Spinal cord (tissue), 10 donors: Measurements from ENCODE around the gene HSPB9. TPM values are rescaled to one million over a fixed set of nuclear protein-coding genes. Genes with fewer than 3 reads are reported as not detected.
A peak's percentile ranks its signal among the peaks of the same experiment; 100 is the strongest.

ENCODE experiments used
- DNase-seq, 6 donors: peaks; one replicate each; pipeline versions ENCODE4 v3.0.0 to v3.0.0-alpha.2; 2013 to 2015; ENCODE audit warnings: low spot score in 6 of 6, low read depth in 4 of 6
- H3K27ac ChIP-seq: one replicate; pipeline ENCODE4 v1.5.1; 2013; ENCODE audit warnings: low read depth, low read length, control low read depth
- H3K27me3 ChIP-seq: one replicate; pipeline ENCODE4 v1.6.1; 2013; ENCODE audit warnings: low read length; ENCODE audit not compliant: control insufficient read depth, insufficient read depth
- H3K36me3 ChIP-seq: one replicate; pipeline ENCODE4 v1.6.1; 2013; ENCODE audit warnings: low read length; ENCODE audit not compliant: control insufficient read depth, insufficient read depth
- H3K4me1 ChIP-seq: one replicate; pipeline ENCODE4 v1.6.1; 2013; ENCODE audit warnings: low read length; ENCODE audit not compliant: control insufficient read depth, insufficient read depth
- H3K4me3 ChIP-seq: one replicate; pipeline ENCODE4 v1.5.1; 2013; ENCODE audit warnings: low read depth, low read length, control low read depth
- H3K9me3 ChIP-seq: one replicate; pipeline ENCODE4 v1.6.1; 2013; ENCODE audit warnings: low read length; ENCODE audit not compliant: control insufficient read depth, insufficient read depth
- WGBS: methylation state at CpG from one replicate; pipeline ENCODE4 v1.1.5; 2013; ENCODE audit warnings: missing lambda C conversion rate; ENCODE audit not compliant: insufficient coverage; 5-methylcytosine and 5-hydroxymethylcytosine counted together
- polyA plus RNA-seq, 2 donors: library from polyadenylated mRNA; unstranded; fragments of 120-200 nt; gene quantifications; one replicate each; pipeline ENCODE4 v1.2.1, GENCODE V29; 2013; ENCODE audit not compliant: insufficient read length in 2 of 2
- total RNA-seq, 2 donors: library from RNA; depleted of rRNA in 1 of 2; stranded (reverse); fragments of 120-200 nt in 1 of 2; fragments of >200 nt in 1 of 2; gene quantifications; one replicate each; pipeline versions ENCODE4 v1.2.3 to v1.2.4, GENCODE V29; 2013 to 2014
- donor health status: healthy.

The HSPB9 gene
- total and polyA plus RNA-seq, 4 donors, result 0.10 to 0.51 (median 0.21) TPM

DNA sequence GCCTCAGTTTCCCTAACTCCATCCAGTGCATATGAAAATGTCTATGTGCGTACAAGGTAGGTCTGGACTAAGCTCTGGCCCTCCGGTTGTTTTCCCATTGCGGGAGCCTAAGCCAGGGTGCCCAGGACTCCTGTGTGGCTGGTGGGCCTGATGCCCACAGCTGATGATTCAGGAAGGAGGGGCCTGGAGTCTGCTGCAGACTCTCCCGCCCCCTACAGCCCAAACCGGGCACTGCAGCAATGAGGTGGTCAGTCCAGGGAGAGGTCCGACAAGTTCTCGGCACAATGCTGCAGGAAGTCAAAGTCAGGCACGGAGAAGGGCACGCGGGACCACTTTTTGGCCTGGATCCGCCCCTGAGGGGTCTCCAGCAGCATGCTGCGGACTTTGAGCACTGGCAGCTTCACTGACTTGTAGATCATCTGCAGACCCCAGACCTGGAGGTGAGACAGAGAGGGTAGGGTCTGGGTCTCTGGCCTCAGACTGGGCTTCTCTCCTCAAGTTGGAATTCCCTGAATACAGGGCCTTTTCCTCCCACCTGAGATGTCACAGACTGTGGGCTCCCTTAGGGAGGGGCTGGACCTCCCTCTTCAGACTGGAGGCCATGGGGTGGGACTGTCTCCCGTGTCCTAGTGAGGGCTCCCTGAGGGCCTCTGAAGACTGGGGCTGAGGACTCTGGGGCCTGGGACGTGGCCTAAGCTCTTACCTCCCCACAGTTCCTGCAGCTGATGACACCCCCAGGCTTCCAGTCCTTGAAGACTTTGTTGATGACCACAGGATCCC is 20.9 kb upstream of the HSPB9 start:
- Histone ChIP-seq H3K4me1 (peaks cover 17% of the 10 kb centered on the region), H3K4me3 (no peak overlapping the region), H3K27me3 (peaks cover 23% of the 10 kb centered on the region), H3K27ac (no peak overlapping the region), H3K36me3 (peaks cover 7% of the 10 kb centered on the region), H3K9me3 (no peaks in the 10 kb centered on the region)
- WGBS, result 18% methylated on average over 13 of the region's 14 CpGs
- DNase-seq, result peak in 2 of 6 donors; percentile 66 to 74

DNA sequence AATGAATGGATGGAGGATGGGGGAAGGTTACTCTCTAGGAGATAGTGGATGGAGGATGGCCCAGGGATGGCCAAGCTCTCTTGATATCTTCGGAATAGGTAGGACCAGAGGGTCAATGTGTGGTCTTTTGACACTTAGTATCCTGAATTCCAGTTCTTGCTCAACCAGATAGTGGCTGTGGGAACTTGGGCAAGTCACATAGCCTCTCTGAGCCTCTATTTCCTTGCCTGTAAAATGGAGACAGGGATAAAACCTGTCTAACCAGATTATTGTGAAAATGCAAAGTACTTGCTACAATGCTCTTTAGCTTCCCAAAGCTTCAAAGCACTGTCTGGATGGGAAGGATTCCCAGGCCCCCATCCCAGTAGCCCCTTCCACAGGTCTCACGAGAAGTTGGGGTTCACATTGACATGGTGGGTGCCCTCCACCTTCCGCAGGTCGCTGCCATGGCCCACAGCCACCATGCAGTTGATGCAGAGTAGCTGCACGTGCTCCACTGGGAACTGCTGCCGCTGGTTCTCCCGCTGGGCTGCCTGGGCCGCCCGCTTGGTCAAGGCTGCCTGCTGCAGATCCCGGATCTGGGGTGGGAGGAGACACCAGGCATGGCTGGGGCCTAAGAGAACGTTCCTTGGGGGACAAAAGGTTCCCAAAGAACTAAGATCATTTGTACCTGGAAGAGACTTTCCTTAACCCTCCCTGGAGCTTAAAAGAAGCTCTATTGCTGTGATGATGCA is 19.2 kb upstream of the HSPB9 start:
- no peak for DNase-seq
- H3K4me1 ChIP-seq, result peaks cover 16% of the 10 kb centered on the region
- WGBS, result 88% methylated on average over 8 of the region's 11 CpGs
- H3K27me3 ChIP-seq, result peaks cover 9% of the 10 kb centered on the region
- no peak overlapping the region for H3K4me3 ChIP-seq
- H3K9me3 ChIP-seq, result no peaks in the 10 kb centered on the region
- peaks cover 7% of the 10 kb centered on the region for H3K36me3 ChIP-seq
- no peak overlapping the region for H3K27ac ChIP-seq

DNA sequence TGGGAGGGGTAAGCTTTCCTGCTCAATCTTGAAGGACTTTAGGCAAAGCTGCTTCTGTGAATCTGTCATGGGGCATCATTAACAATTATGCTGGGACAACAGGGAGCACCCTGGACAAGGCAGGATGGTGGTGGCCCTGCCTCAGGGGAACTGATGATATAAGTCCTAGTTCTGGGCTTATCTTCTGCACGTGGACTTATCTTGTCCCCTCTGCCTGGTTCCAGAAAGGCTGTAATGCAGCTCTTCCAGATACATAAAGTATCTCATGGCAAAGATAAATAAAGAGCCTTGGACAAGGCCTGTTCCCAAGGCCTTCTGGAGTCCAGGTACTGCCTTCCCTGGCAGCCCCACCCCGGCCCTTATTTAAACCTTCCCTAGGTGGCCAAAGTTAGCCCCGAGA is 18.3 kb upstream of the HSPB9 start:
- Histone ChIP-seq H3K4me3 (no peak overlapping the region), H3K36me3 (peaks cover 7% of the 10 kb centered on the region), H3K4me1 (peaks cover 16% of the 10 kb centered on the region), H3K27ac (no peak overlapping the region), H3K27me3 (peaks cover 2% of the 10 kb centered on the region), H3K9me3 (no peaks in the 10 kb centered on the region)
- WGBS, result 100% methylated on average over 2 of the region's 3 CpGs
- no peak for DNase-seq

DNA sequence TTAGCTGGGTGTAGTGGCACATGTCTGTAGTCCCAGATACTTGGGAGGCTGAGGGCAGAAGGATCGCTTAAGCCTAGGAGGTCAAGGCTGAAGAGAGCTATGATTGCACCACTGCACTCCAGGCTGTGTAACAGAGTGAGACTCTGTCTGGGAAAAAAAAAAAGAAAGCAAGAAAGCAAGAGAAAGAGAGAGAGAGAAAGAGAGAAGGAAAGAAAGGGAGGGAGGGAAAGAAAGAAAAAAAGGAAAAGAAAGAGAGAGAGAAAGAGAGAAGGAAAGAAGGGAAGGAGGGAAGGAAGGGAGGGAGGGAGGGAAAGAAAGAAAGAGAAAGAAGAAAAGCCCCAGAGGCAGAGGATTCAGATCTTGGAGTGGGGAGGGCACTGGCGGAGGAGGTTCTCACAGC is 16.6 kb upstream of the HSPB9 start:
- WGBS, result 89% methylated on average over 1 of the region's 2 CpGs
- peaks cover 2% of the 10 kb centered on the region for H3K27me3 ChIP-seq
- H3K4me3 ChIP-seq, result no peak overlapping the region
- no peak for DNase-seq
- peaks cover 16% of the 10 kb centered on the region for H3K4me1 ChIP-seq
- peaks cover 7% of the 10 kb centered on the region for H3K36me3 ChIP-seq
- H3K27ac ChIP-seq, result no peak overlapping the region
- H3K9me3 ChIP-seq, result no peaks in the 10 kb centered on the region

DNA sequence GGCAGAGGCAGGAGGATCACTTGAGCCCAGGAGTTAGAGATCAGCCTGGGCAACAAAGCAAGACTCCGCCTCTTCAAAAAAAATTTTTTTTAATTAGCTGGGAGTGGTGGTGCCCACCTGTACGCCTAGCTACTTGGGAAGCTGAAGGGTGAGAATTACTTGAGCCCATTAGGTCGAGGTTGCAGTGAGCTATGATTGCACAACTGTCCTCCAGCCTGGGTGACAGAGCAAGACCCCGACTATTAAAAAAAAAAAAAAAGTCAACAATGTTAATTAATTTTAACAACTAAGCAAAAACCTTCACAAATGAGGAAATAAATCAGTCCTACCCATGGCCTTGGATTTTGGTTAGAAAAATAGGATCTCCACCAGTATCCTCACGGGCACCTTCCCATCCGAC is 15.5 kb upstream of the HSPB9 start:
- no peak overlapping the region for H3K27ac ChIP-seq
- H3K36me3 ChIP-seq, result peaks cover 7% of the 10 kb centered on the region
- no peak for DNase-seq
- H3K4me1 ChIP-seq, result peaks cover 17% of the 10 kb centered on the region
- no peaks in the 10 kb centered on the region for H3K9me3 ChIP-seq
- 0% methylated on average over 2 of the region's 6 CpGs for WGBS
- peak overlapping the region; percentile 27 for H3K4me3 ChIP-seq
- peaks cover 2% of the 10 kb centered on the region for H3K27me3 ChIP-seq

DNA sequence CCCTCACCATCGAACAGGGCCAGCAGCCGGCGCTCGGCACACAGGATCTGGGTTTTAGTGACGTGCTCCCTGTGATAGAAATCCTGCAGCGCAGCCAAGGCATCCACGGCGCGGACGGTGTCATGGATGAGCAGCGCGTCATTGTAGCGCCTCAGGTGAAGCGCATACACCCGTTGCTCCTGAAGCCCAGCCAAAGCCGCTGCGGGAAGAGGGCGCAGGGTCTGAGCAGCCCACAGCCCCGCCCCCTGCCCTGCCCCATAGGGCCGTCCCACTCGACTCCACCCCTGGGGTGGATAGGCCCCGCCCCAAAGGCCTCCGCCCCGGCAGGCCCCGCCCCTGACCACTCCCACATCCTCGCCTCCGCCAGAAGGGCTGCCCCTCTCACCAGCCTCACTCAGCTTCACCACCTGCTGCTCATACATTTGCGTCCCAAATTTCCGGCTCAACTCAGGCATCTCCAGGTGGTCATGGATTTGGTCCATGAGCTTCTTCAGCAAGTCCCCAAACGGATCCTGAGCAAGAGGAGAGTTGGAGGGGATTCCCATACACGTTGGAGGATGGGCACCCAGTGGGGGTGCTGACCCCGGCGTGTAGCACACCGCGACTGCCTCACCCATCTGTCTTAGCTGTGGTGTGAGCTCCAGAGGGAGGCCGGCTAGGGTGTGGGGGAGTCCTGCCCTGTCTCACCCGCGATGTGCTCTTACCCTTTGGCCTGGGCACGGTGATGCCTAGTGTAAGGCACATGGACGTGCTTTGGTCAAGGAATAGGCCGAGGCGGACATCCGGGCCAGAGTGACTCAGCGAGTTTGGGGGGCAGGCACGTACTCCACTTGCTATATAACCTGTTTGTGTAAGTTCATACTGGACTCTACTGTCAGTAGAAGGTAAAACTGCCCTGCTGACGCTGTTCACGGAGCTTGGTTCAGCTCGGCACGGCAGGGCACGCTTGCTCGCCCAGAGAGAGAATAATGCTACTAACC is 14.7 kb upstream of the HSPB9 start:
- Histone ChIP-seq H3K4me1 (peaks cover 24% of the 10 kb centered on the region), H3K27ac (no peak overlapping the region), H3K27me3 (peaks cover 2% of the 10 kb centered on the region), H3K4me3 (peak overlapping the region; percentile 27), H3K9me3 (no peaks in the 10 kb centered on the region), H3K36me3 (peaks cover 10% of the 10 kb centered on the region)
- DNase-seq, result peak in 4 of 6 donors; percentile 38 to 91 (median 72)
- WGBS, result 24% methylated on average over 51 of the region's 51 CpGs

DNA sequence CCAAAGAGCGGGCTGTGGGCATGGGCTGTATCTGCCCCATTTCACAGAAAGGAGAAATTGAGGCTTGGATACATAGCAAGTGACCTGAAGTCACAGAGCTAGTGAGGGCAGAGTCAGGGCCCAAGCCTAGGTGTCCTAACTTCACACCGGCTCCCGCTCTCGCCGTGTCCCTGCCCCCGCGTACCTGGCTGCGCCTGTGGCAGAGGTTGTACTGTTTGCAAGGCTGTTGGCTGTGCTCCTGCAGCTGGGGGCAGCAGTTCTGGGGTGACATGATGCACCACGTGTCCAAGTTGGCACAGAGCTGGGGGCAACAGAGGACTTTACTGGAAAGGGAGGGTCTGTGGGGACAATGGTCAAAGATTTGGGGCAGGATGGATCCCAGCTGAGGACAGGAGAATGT is 13.5 kb upstream of the HSPB9 start:
- peaks cover 26% of the 10 kb centered on the region for H3K4me1 ChIP-seq
- WGBS, result 92% methylated on average over 9 of the region's 9 CpGs
- H3K27ac ChIP-seq, result no peak overlapping the region
- DNase-seq, result no peak
- no peak overlapping the region for H3K4me3 ChIP-seq
- no peaks in the 10 kb centered on the region for H3K9me3 ChIP-seq
- peaks cover 2% of the 10 kb centered on the region for H3K27me3 ChIP-seq
- H3K36me3 ChIP-seq, result peaks cover 19% of the 10 kb centered on the region

DNA sequence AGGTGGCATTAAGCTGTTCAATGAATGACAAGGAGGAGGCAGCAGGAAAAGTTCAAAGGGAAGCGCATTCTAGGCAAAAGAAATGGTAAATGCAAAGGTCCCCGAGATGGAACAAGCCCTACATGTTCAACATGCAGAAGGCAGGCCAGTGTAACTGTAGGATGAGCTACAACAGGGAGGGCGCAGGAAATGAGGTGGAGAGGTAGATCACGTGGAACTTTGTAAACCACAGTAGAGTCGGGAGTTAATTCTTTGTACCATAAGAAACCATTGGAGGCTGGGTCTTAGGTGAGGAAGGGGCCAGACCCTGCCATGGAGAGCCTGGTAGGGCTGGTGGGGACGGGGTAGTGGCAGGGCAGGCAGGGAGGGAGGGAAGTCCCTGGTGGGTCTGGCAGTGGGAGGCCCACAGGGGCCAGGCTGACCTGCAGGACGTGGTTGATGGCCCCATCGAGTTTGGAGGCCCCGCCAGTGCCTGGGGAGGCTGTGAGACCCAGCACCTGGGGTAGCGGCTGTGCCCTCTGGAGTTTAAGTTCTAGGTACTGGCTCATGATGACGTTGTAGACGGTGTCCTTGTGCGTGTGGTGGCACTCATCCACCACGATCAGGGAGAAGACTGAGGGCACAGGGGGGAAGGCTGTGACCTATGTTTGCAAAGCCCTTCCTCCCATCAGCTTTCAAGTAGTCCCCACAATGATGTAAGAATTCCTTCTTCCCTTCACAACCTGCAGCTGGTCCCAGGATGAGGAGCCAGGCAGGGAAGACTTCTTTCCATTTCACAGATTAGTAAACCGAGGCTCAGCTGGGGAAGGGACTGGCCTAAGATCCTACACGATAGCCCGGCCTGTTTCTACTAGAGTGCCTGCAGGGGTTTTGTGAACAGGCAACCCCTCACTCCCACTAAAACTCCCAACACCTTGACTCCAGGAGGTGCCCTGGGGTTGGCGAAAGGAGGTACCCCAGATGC is 12.0 kb upstream of the HSPB9 start:
- Histone ChIP-seq H3K4me3 (no peak overlapping the region), H3K9me3 (no peaks in the 10 kb centered on the region), H3K36me3 (peaks cover 30% of the 10 kb centered on the region), H3K4me1 (peaks cover 26% of the 10 kb centered on the region), H3K27me3 (peaks cover 2% of the 10 kb centered on the region), H3K27ac (no peak overlapping the region)
- DNase-seq, result no peak
- 87% methylated on average over 14 of the region's 18 CpGs for whole genome bisulfite sequencing
